Stimulated activated CD4-positive, alpha-beta T cell treated with anti-CD3 and anti-CD28 coated beads, Interleukin-4, amount 100 ng/mL, for 4 hours (primary cell): ENCODE data around the gene MYL10.

Experiments used
- DNase-seq, 2 experiments: peaks; one replicate each; pipeline ENCODE4 v3.0.0-alpha.2; 2020

Gene MYL10

GRCh38 chr7:101629171-101629570 lies at the start of gene MYL10:
MYL10 (minus strand) TSS chr7:101629296; CDS start chr7:101629118, 178 bp downstream.
- DNase-seq: no peak

GRCh38 chr7:101678658-101679057 lies 49.6 kb upstream of the MYL10 start:
- no peak for DNase-seq

GRCh38 chr7:101677797-101678479 lies 48.8 kb upstream of the MYL10 start:
- no peak for DNase-seq

GRCh38 chr7:101677391-101677790 lies 48.3 kb upstream of the MYL10 start:
- DNase-seq: no peak

GRCh38 chr7:101676956-101677355 lies 47.9 kb upstream of the MYL10 start:
- no peak for DNase-seq

GRCh38 chr7:101676062-101676598 lies 47.0 kb upstream of the MYL10 start:
- no peak for DNase-seq

DNA sequence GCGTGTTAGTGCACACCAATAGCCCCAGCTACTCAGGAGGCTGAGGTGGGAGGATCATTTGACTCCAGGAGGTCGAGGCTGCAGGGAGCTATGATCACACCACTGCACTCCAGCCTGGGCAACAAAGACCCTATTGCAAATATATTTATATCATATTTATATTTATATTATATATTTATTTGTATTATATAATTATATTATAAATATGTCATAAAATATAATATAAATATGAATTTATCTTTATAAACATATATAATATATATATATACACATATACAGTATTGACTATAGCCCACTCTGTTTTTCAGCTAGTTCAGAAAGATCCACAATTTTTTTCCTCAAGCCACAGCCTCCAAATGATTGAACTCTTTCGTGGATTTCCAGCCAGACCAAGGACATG lies 45.3 kb upstream of the MYL10 start:
- no peak for DNase-seq

DNA sequence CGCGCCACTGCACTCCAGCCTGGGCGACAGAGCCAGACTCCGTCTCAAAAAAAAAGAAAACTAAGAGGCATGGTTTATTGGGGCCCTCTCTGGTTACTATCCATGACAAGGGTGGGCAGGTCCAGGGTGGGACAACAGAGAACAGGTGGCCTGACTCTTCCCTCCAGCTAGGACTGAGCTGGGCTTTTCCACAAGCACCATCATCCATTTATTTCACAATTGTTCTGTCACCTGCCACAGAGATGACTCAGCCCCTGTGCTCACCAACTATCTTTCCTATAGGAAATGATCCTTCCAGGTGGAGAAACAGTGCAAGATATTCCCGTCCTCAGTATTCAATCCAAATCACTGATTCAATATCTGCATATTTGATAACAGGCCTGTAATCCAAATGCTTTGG lies 44.9 kb upstream of the MYL10 start:
- DNase-seq: no peak

GRCh38 chr7:101673315-101673714 lies 44.2 kb upstream of the MYL10 start:
- no peak for DNase-seq

GRCh38 chr7:101671371-101672356 lies 42.6 kb upstream of the MYL10 start:
- DNase-seq: no peak

GRCh38 chr7:101669307-101669706 lies 40.2 kb upstream of the MYL10 start:
- no peak for DNase-seq

DNA sequence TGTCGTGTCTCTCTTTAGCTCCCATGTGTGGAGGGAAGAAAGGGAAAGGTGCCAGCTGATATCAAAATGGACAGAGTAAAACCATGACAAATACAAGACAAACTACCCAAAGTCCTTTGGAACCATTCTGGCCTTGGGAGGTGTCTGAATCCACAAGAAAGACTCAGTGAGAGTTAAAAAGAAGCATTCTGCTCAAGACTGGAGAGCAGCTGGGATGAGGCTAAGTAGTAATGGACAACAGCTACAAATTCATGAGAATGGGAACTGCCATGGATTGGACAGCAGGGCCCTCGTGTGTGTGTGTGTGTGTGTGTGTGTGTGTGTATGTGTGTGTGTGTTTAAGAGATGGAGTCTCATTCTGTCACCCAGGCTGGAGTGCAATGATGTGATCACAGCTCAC lies 39.6 kb upstream of the MYL10 start:
- no peak for DNase-seq

- no peak for DNase-seq
Observed at GRCh38 chr7:101667920-101668319, 38.8 kb upstream of the MYL10 start.

DNA sequence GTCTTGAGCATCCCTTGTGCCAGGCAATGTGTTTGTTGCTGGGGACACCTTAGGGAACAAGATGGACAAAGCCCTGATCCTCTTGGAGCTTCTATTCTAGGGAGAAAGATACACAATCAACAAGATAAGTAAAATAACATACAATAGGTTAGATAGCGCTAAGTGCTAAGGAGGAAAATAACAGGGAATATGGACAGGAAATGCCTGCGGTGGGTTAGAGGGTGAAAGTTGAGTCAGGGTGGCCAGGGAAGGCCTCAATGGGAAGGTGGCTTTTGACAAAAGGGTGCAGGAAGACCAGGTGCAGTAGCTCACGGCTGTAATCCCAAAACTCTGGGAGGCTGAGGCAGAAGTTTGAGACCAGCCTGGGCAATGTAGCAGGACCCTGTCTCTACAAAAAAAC lies 38.3 kb upstream of the MYL10 start:
- no peak for DNase-seq

DNA sequence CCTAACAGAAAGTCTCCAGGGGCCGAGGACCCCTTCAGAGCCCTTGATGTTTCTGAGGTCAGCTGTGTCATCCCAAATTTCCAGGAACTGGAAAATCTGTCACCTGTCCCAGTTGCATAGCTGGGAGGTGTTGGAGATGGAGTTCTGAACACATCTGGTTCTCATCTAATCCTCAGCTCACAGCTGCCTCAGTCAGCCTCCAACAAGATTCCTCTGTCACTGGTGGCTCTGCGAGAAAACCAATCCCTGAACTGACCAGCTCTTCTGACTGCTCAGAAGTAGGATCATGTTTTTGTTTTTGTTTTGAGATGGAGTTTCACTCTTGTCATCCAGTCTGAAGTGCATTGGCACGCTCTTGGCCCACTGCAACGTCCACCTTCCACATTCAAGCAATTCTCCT lies 37.6 kb upstream of the MYL10 start:
- no peak for DNase-seq

GRCh38 chr7:101666293-101666692 lies 37.2 kb upstream of the MYL10 start:
- no peak for DNase-seq

DNA sequence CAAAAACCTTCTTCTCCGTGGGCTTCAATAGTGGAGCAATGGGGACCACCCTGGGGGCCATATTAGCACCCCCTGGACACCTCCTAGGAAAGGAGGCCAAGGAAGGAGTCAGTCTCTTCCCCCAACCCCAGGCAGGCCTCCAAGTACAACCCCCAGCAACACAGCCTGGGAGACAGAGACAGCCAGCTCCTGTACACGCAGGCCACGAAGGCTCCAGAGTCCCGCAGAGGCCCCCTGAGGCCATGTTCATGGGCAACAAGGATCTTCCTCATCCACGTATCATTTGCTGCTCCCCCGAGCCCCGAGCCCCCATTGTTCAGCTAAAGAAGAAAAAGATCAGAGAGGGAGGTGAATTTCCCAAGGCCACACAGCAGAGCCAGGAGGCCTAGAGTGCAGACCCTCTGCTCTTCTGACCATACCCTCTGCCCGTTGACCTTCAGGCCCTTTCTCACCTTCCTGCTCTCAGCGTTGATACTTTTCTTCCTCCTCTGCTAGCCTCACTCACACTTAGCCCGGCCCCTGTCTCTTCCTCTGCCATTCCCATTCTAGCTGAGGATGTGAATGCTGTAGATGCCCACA lies 35.9 kb upstream of the MYL10 start:
- DNase-seq: no peak

GRCh38 chr7:101664436-101664835 lies 35.3 kb upstream of the MYL10 start:
- no peak for DNase-seq

GRCh38 chr7:101663747-101664146 lies 34.7 kb upstream of the MYL10 start:
- no peak for DNase-seq

DNA sequence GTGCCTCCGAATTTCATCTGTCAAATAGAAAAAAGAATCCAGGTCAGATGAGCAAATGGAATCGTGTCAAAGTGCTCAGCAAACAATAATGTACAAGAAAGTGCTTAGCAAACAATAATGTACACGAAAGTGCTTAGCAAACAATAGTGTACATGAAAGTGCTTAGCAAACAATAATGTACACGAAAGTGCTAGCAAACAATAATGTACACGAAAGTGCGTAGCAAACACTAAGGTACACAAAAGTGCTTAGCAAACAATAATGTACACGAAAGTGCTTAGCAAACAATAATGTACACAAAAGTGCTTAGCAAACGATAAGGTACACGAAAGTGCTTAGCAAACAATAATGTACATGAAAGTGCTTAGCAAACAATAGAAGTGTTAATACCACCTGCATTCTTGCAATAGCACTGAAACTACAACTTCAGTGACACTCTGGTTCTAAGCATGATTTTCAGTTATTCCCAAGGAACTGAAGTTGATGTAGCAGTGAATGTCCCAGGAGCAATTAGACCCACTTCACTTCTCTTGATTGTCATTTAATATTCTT lies 33.4 kb upstream of the MYL10 start:
- no peak for DNase-seq

DNA sequence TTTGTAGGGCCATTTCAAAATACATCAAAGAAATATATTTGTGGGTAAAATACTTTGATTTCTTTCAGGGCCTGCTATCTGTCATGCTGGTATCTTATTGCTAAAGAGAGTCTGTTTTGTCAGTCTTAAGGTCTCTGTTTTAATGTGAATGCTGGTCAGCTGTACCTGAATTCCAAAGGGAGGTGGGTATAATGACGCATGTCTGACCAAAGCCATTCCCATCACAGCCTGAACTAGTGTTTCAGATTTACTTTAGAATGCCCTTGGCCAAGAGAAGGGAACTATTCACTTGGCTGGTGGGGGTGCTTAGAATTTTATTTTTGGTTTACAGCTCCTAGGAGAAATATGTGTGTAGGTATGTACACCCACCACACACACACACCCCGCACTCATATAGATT lies 30.6 kb upstream of the MYL10 start:
- DNase-seq: no peak

- DNase-seq: no peak
Observed at GRCh38 chr7:101657171-101657570, 28.1 kb upstream of the MYL10 start.

GRCh38 chr7:101651112-101651511 lies 22.0 kb upstream of the MYL10 start:
- DNase-seq: no peak
